OCI-LY3 (cell line): Measurements from ENCODE around the gene PPM1B.

ENCODE experiments used
- H2AFZ ChIP-seq: fragments of 200-600, 300-600 bp; shearing (Covaris generic); 2 replicates; pipeline ENCODE4 v1.6.0; 2014; ENCODE audit warnings: antibody characterized with exemption, low read depth, low read length
- H3K27ac ChIP-seq: fragments of 200-600, 300-600 bp; sonication (generic); 2 replicates; pipeline ENCODE4 v1.5.1; 2014; ENCODE audit warnings: mild to moderate bottlenecking, low read length, moderate library complexity, mixed read lengths
- H3K27me3 ChIP-seq: fragments of 200-600, 300-600 bp; sonication (generic); 2 replicates; pipeline ENCODE4 v1.6.1; 2014; ENCODE audit warnings: low read depth, low read length, mixed read lengths
- H3K36me3 ChIP-seq: fragments of 200-600, 300-600 bp; sonication (generic); replicated peaks from 2 replicates; pipeline ENCODE3; 2014; ENCODE audit warnings: low read depth, low read length, mixed read lengths
- H3K4me1 ChIP-seq: fragments of 300-600, 200-600 bp; sonication (generic); 2 replicates; pipeline ENCODE4 v1.6.1; 2014; ENCODE audit warnings: low read length, mixed read lengths
- H3K4me2 ChIP-seq: fragments of 200-600, 300-600 bp; sonication (generic); 2 replicates; pipeline ENCODE4 v1.6.1; 2014; ENCODE audit warnings: low read length, mixed read lengths
- H3K4me3 ChIP-seq: fragments of 300-600, 200-600 bp; sonication (generic); 2 replicates; pipeline ENCODE4 v1.5.1; 2014; ENCODE audit warnings: antibody characterized with exemption, mild to moderate bottlenecking, low read length, moderate library complexity
- H3K79me2 ChIP-seq: fragments of 300-600, 200-600 bp; shearing (Covaris generic); 2 replicates; pipeline ENCODE4 v1.6.1; 2014; ENCODE audit warnings: mild to moderate bottlenecking, low read length, mixed read lengths
- H3K9ac ChIP-seq: fragments of 300-600, 200-600 bp; shearing (Covaris generic); 2 replicates; pipeline ENCODE4 v1.6.0; 2014; ENCODE audit warnings: mild to moderate bottlenecking, low read length, moderate library complexity
- H3K9me3 ChIP-seq: fragments of 200-600, 300-600 bp; shearing (Covaris generic); 2 replicates; pipeline ENCODE4 v1.6.1; 2014; ENCODE audit warnings: low read length, mixed read lengths; ENCODE audit not compliant: insufficient read depth
- H4K20me1 ChIP-seq: fragments of 200-600, 300-600 bp; sonication (generic); 2 replicates; pipeline ENCODE4 v1.6.1; 2016; ENCODE audit warnings: low read length, mixed read lengths; ENCODE audit not compliant: insufficient read depth
- EZH2phosphoT487 ChIP-seq: fragments of 200-600 bp; shearing (Covaris generic); IDR thresholded peaks from 2 replicates; pipeline ENCODE4 v1.6.1; 2018; ENCODE audit warnings: antibody characterized with exemption, mixed run types, low read depth
- TF ChIP-seq, protein P1 (sequence below): fragments of 200-600, 300-600 bp; sonication (generic); IDR thresholded peaks from 2 replicates; pipeline ENCODE4 v1.5.1; 2014; ENCODE audit warnings: antibody characterized with exemption, low read length, low read depth

Gene PPM1B

GRCh38 chr2:44218771-44219170, 50.1 kb downstream of the PPM1B start:
- peaks cover 14% of the 10 kb centered on the region; the same call in 1 of the 2 replicates for H3K79me2 ChIP-seq
- peaks cover 9% of the 10 kb centered on the region for H3K36me3 ChIP-seq

GRCh38 chr2:44226753-44227152, 58.1 kb downstream of the PPM1B start:
- Histone ChIP-seq H4K20me1 (peaks cover 7% of the 10 kb centered on the region; the same call in 1 of the 2 replicates), H3K9ac (no peak overlapping the region), H3K4me2 (no peak overlapping the region), H3K27me3 (no peaks in the 10 kb centered on the region), H3K27ac (no peak overlapping the region), H3K9me3 (no peaks in the 10 kb centered on the region), H3K79me2 (no peaks in the 10 kb centered on the region), H3K4me3 (no peak overlapping the region), H2AFZ (no peak overlapping the region), H3K36me3 (no peaks in the 10 kb centered on the region), H3K4me1 (no peaks in the 10 kb centered on the region)
- TF ChIP-seq, protein P1, sequence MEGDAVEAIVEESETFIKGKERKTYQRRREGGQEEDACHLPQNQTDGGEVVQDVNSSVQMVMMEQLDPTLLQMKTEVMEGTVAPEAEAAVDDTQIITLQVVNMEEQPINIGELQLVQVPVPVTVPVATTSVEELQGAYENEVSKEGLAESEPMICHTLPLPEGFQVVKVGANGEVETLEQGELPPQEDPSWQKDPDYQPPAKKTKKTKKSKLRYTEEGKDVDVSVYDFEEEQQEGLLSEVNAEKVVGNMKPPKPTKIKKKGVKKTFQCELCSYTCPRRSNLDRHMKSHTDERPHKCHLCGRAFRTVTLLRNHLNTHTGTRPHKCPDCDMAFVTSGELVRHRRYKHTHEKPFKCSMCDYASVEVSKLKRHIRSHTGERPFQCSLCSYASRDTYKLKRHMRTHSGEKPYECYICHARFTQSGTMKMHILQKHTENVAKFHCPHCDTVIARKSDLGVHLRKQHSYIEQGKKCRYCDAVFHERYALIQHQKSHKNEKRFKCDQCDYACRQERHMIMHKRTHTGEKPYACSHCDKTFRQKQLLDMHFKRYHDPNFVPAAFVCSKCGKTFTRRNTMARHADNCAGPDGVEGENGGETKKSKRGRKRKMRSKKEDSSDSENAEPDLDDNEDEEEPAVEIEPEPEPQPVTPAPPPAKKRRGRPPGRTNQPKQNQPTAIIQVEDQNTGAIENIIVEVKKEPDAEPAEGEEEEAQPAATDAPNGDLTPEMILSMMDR = no peak
- no peak for TF ChIP-seq EZH2phosphoT487

More at GRCh38 chr2:44218771-44219170, 50.1 kb downstream of the PPM1B start:
- Histone ChIP-seq H3K9me3 (no peaks in the 10 kb centered on the region), H3K4me2 (no peak overlapping the region), H3K4me3 (no peak overlapping the region), H3K4me1 (no peaks in the 10 kb centered on the region), H4K20me1 (peaks cover 5% of the 10 kb centered on the region; the same call in 1 of the 2 replicates), H3K27ac (no peak overlapping the region), H3K9ac (no peak overlapping the region), H3K27me3 (no peaks in the 10 kb centered on the region), H2AFZ (no peak overlapping the region)
- no peak for TF ChIP-seq EZH2phosphoT487
- TF ChIP-seq, protein P1 = no peak

DNA sequence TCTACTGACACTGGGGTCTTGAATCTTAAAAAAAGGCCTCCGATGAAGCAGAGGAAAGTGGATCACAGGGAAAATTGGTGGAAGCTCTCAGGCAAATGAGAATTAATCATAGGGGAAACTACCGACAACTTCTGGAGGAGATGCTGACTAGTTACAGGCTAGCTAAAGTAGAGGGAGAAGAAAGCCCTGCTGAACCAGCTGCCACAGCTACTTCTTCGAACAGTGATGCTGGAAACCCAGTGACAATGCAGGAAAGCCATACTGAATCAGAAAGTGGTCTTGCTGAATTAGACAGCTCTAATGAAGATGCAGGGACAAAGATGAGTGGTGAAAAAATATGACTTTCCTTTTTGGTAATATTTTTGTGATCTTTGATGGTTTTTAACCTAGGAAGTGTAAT, 61.7 kb downstream of the PPM1B start:
- no peak overlapping the region for H3K9ac ChIP-seq
- TF ChIP-seq EZH2phosphoT487 = no peak
- TF ChIP-seq, protein P1 = no peak
- H3K4me1 ChIP-seq = peaks cover 14% of the 10 kb centered on the region
- no peak overlapping the region for H3K4me2 ChIP-seq
- no peak overlapping the region for H2AFZ ChIP-seq
- H3K79me2 ChIP-seq = no peaks in the 10 kb centered on the region
- no peaks in the 10 kb centered on the region for H3K9me3 ChIP-seq
- H3K27me3 ChIP-seq = no peaks in the 10 kb centered on the region
- H3K27ac ChIP-seq = no peak overlapping the region
- peaks cover 8% of the 10 kb centered on the region; the same call in 1 of the 2 replicates for H4K20me1 ChIP-seq
- no peak overlapping the region for H3K4me3 ChIP-seq
- H3K36me3 ChIP-seq = no peaks in the 10 kb centered on the region

- H3K27ac ChIP-seq = no peak overlapping the region
- H3K4me3 ChIP-seq = no peak overlapping the region
- peak overlapping the region; percentile 73 for H3K4me2 ChIP-seq
These were observed 64.9 kb downstream of the PPM1B start for GRCh38 chr2:44233450-44234128.

More at GRCh38 chr2:44233450-44234128, 64.9 kb downstream of the PPM1B start:
- no peak overlapping the region for H3K9ac ChIP-seq
- TF ChIP-seq, protein P1 = no peak
- no peak for TF ChIP-seq EZH2phosphoT487
- H3K79me2 ChIP-seq = no peaks in the 10 kb centered on the region
- peaks cover 35% of the 10 kb centered on the region for H3K4me1 ChIP-seq
- H4K20me1 ChIP-seq = peaks cover 17% of the 10 kb centered on the region
- H3K9me3 ChIP-seq = no peaks in the 10 kb centered on the region
- H3K27me3 ChIP-seq = no peaks in the 10 kb centered on the region
- H2AFZ ChIP-seq = no peak overlapping the region
- no peaks in the 10 kb centered on the region for H3K36me3 ChIP-seq
